CD14-positive monocyte (primary cell): Measurements from ENCODE around the gene PIGBOS1. TPM values are rescaled to one million over a fixed set of nuclear protein-coding genes. Genes with fewer than 3 reads are reported as not detected.
A peak's percentile ranks its signal among the peaks of the same experiment; 100 is the strongest.

Experiments
- DNase-seq, 3 donors: peaks; one replicate each; pipeline ENCODE4 v3.0.0-alpha.2; 2011 to 2022
- H2AFZ ChIP-seq: 2 replicates; pipeline ENCODE4 v1.6.0; 2012; ENCODE audit warnings: mild to moderate bottlenecking, low read depth, low read length, inconsistent platforms; ENCODE audit not compliant: insufficient read depth, poor library complexity, severe bottlenecking
- H3K27ac ChIP-seq, 2 donors: 1 replicate in 1 of 2; 2 replicates in 1 of 2; pipeline ENCODE4 v1.5.1; 2012 to 2013; ENCODE audit warnings: low read length in 2 of 2, control low read depth in 1 of 2, inconsistent platforms in 1 of 2, low read depth in 1 of 2, mild to moderate bottlenecking in 1 of 2
- H3K27me3 ChIP-seq, 2 donors: one replicate each; pipeline versions ENCODE4 v1.6.0 to v1.6.1; 2011 to 2013; ENCODE audit warnings: low read length in 2 of 2; ENCODE audit not compliant: control insufficient read depth in 2 of 2, insufficient read depth in 2 of 2
- H3K36me3 ChIP-seq, 2 donors: replicated peaks in 1 of 2; 1 replicate in 1 of 2; 2 replicates in 1 of 2; pipeline versions ENCODE4 v1.5.1 to v1.6.1; 2012 to 2013; ENCODE audit warnings: low read length in 2 of 2, control low read depth in 1 of 2, inconsistent platforms in 1 of 2, mild to moderate bottlenecking in 1 of 2; ENCODE audit not compliant: insufficient read depth in 2 of 2, control insufficient read depth in 1 of 2
- H3K4me1 ChIP-seq, 2 donors: 1 replicate in 1 of 2; 2 replicates in 1 of 2; pipeline versions ENCODE4 v1.5.1 to v1.6.1; 2012 to 2013; ENCODE audit warnings: low read length in 2 of 2, control low read depth in 1 of 2, inconsistent platforms in 1 of 2, mild to moderate bottlenecking in 1 of 2, moderate library complexity in 1 of 2; ENCODE audit not compliant: insufficient read depth in 2 of 2, control insufficient read depth in 1 of 2
- H3K4me2 ChIP-seq: replicated peaks from 2 replicates; pipeline ENCODE3; 2012; ENCODE audit warnings: low read length, moderate library complexity, mild to moderate bottlenecking; ENCODE audit not compliant: poor library complexity, severe bottlenecking; ENCODE audit errors: extremely low read depth
- H3K4me3 ChIP-seq, 3 experiments: fragments of 200-600 bp in 1 of 3; sonication (generic) in 1 of 3; replicated peaks in 1 of 3; 1 replicate in 2 of 3; 2 replicates in 1 of 3; pipeline ENCODE4 v1.5.1; 2011 to 2013; ENCODE audit warnings: low read length in 3 of 3, mild to moderate bottlenecking in 3 of 3, control low read depth in 2 of 3, low read depth in 2 of 3, inconsistent platforms in 1 of 3, moderate library complexity in 1 of 3
- H3K79me2 ChIP-seq: 2 replicates; pipeline ENCODE4 v1.6.0; 2012; ENCODE audit warnings: mild to moderate bottlenecking, control low read depth, inconsistent platforms, low read length, moderate library complexity; ENCODE audit not compliant: insufficient read depth
- H3K9ac ChIP-seq: 2 replicates; pipeline ENCODE4 v1.6.0; 2017; ENCODE audit warnings: low read length, mild to moderate bottlenecking; ENCODE audit not compliant: insufficient read depth, poor library complexity, severe bottlenecking
- H3K9me3 ChIP-seq, 2 donors: replicated peaks in 1 of 2; 1 replicate in 1 of 2; 2 replicates in 1 of 2; pipeline versions ENCODE4 v1.5.1 to v1.6.1; 2012 to 2013; ENCODE audit warnings: low read length in 2 of 2, control low read depth in 1 of 2; ENCODE audit not compliant: control insufficient read depth in 1 of 2, insufficient read depth in 1 of 2
- H4K20me1 ChIP-seq: 2 replicates; pipeline ENCODE4 v1.6.0; 2012; ENCODE audit warnings: mild to moderate bottlenecking, low read length, control low read depth, moderate library complexity; ENCODE audit not compliant: insufficient read depth
- H3K27ac Mint-ChIP-seq, 7 donors: one replicate each; pipeline ENCODE4 v1.8.0; 2020; ENCODE audit warnings: mild to moderate bottlenecking in 7 of 7, mixed read lengths in 7 of 7, moderate library complexity in 6 of 7, inconsistent platforms in 2 of 7
- H3K27me3 Mint-ChIP-seq, 3 donors: one replicate each; pipeline ENCODE4 v1.8.0; 2021 to 2022; ENCODE audit warnings: low read depth in 3 of 3, mild to moderate bottlenecking in 3 of 3, mixed read lengths in 3 of 3, moderate library complexity in 3 of 3, inconsistent platforms in 1 of 3
- H3K36me3 Mint-ChIP-seq, 2 donors: one replicate each; pipeline ENCODE4 v1.8.0; 2020; ENCODE audit warnings: mixed read lengths in 2 of 2, inconsistent platforms in 1 of 2, mild to moderate bottlenecking in 1 of 2
- H3K4me1 Mint-ChIP-seq: one replicate; pipeline ENCODE4 v1.8.0; 2020; ENCODE audit warnings: mild to moderate bottlenecking, mixed read lengths
- H3K4me3 Mint-ChIP-seq, 2 donors: one replicate each; pipeline ENCODE4 v1.8.0; 2020; ENCODE audit warnings: mild to moderate bottlenecking in 2 of 2, mixed read lengths in 2 of 2, moderate library complexity in 1 of 2
- H3K9me3 Mint-ChIP-seq, 7 donors: one replicate each; pipeline ENCODE4 v1.8.0; 2020 to 2022; ENCODE audit warnings: mixed read lengths in 7 of 7, mild to moderate bottlenecking in 6 of 7, moderate library complexity in 6 of 7, inconsistent platforms in 2 of 7
- whole genome bisulfite sequencing: methylation state at CpG from one replicate; pipeline ENCODE4 v1.1.5; 2013; ENCODE audit warnings: missing lambda C conversion rate; ENCODE audit not compliant: insufficient coverage; 5-methylcytosine and 5-hydroxymethylcytosine counted together
- intact Hi-C, 2 donors: fragments of 100-400 bp; cut with micrococcal nuclease; formaldehyde crosslinking; loops; one replicate each; pipeline versions ENCODE4 v1.15.0 to v1.15.1; 2023
- polyA plus RNA-seq, 3 donors: library from polyadenylated mRNA; depleted of rRNA in 1 of 3; unstranded in 2 of 3; stranded (reverse) in 1 of 3; fragments of 300-500 nt in 2 of 3; fragments of >200 nt in 1 of 3; fragmentation: Illumina TruSeq in 2 of 3; gene quantifications; 1 replicate in 2 of 3; 2 replicates in 1 of 3; pipeline ENCODE4 v1.2.3, GENCODE V29; 2012 to 2021
- TF ChIP-seq, protein P1 (sequence below): fragments of 200-600 bp; IDR thresholded peaks from one replicate; pipeline ENCODE4 v1.8.0; 2022; ENCODE audit warnings: antibody characterized with exemption, mild to moderate bottlenecking

Gene PIGBOS1
- polyA plus RNA-seq, 3 donors, result 29.4 to 69.7 (median 67.3) TPM

GRCh38 chr15:55334997-55335396 lies 16.1 kb upstream of the PIGBOS1 start:
- DNase-seq, result peak in 2 of 3 donors; percentile 29 to 49
- H3K79me2 ChIP-seq, result peaks cover 4% of the 10 kb centered on the region
- no peaks in the 10 kb centered on the region for H3K9me3 ChIP-seq
- Mint-ChIP-seq H3K4me3 (no peak overlapping the region), H3K27ac (peak overlapping the region in 2 of 7 donors; percentile 15 to 49), H3K36me3 (peaks cover 58 to 69% of the 10 kb centered on the region in 2 donors), H3K9me3 (no peaks in the 10 kb centered on the region), H3K4me1 (peaks cover 2% of the 10 kb centered on the region), H3K27me3 (no peaks in the 10 kb centered on the region)
- H3K9ac ChIP-seq, result no peak overlapping the region
- no peak overlapping the region for H3K4me3 ChIP-seq
- intact Hi-C loops, result no loop called here
- H2AFZ ChIP-seq, result no peak overlapping the region
- H4K20me1 ChIP-seq, result no peaks in the 10 kb centered on the region
- peaks cover 65 to 96% of the 10 kb centered on the region in 2 donors for H3K36me3 ChIP-seq
- H3K4me2 ChIP-seq, result no peak overlapping the region
- no peak overlapping the region for H3K27ac ChIP-seq
- TF ChIP-seq, protein P1, sequence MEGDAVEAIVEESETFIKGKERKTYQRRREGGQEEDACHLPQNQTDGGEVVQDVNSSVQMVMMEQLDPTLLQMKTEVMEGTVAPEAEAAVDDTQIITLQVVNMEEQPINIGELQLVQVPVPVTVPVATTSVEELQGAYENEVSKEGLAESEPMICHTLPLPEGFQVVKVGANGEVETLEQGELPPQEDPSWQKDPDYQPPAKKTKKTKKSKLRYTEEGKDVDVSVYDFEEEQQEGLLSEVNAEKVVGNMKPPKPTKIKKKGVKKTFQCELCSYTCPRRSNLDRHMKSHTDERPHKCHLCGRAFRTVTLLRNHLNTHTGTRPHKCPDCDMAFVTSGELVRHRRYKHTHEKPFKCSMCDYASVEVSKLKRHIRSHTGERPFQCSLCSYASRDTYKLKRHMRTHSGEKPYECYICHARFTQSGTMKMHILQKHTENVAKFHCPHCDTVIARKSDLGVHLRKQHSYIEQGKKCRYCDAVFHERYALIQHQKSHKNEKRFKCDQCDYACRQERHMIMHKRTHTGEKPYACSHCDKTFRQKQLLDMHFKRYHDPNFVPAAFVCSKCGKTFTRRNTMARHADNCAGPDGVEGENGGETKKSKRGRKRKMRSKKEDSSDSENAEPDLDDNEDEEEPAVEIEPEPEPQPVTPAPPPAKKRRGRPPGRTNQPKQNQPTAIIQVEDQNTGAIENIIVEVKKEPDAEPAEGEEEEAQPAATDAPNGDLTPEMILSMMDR, result no peak
- no CpG with 5 or more reads among the region's 1 CpG for WGBS
- no peaks in the 10 kb centered on the region for H3K27me3 ChIP-seq
- H3K4me1 ChIP-seq, result no peaks in the 10 kb centered on the region

DNA sequence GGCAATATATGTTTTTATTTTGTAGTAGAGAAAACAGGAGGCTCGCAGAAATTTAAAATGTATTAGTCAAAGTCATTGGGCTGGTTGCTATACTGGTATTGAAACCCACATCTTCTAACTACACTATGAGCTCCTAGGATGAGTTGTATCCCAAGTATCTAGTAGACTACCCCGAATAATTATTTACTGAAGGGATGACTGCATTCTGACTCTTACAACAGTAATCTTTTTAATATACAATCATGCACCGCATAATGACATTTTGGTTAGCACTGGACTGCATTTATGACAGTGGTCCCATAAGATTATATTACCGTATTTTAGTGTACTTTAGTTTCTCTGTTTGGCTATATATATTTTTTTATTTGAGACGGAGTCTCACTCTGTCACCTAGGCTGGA lies 15.4 kb upstream of the PIGBOS1 start:
- peaks cover 4% of the 10 kb centered on the region for H3K79me2 ChIP-seq
- no peak overlapping the region for H3K4me2 ChIP-seq
- Mint-ChIP-seq H3K36me3 (peaks cover 58 to 69% of the 10 kb centered on the region in 2 donors), H3K27me3 (no peaks in the 10 kb centered on the region), H3K27ac (no peak overlapping the region), H3K4me1 (peaks cover 2% of the 10 kb centered on the region), H3K4me3 (no peak overlapping the region), H3K9me3 (no peaks in the 10 kb centered on the region)
- H3K4me1 ChIP-seq, result no peaks in the 10 kb centered on the region
- no peak overlapping the region for H2AFZ ChIP-seq
- WGBS, result no CpG with 5 or more reads among the region's 5 CpGs
- TF ChIP-seq, protein P1, result no peak
- no peak overlapping the region for H3K27ac ChIP-seq
- H3K9ac ChIP-seq, result no peak overlapping the region
- no peak overlapping the region for H3K4me3 ChIP-seq
- no peaks in the 10 kb centered on the region for H3K9me3 ChIP-seq
- peaks cover 65 to 96% of the 10 kb centered on the region in 2 donors for H3K36me3 ChIP-seq
- DNase-seq, result no peak
- H4K20me1 ChIP-seq, result no peaks in the 10 kb centered on the region
- H3K27me3 ChIP-seq, result no peaks in the 10 kb centered on the region
- intact Hi-C loops, result no loop called here
